Mucosa of stomach (tissue), 1 donor: ENCODE data around the gene PDF.
A peak's percentile ranks its signal among the peaks of the same experiment; 100 is the strongest.
"Not testable (repeated sequence)": the region's sequence is repeated elsewhere in the genome, so short reads cannot be mapped to it uniquely, and the experiment has no call there.

Experiments used
- H3K27me3 ChIP-seq: one replicate; pipeline ENCODE4 v1.7.0; 2013; ENCODE audit warnings: mild to moderate bottlenecking, low read length; ENCODE audit not compliant: control insufficient read depth, insufficient read depth
- H3K36me3 ChIP-seq: one replicate; pipeline ENCODE4 v1.7.0; 2013; ENCODE audit warnings: low read length; ENCODE audit not compliant: control insufficient read depth, insufficient read depth
- H3K4me1 ChIP-seq: one replicate; pipeline ENCODE4 v1.7.0; 2013; ENCODE audit warnings: mild to moderate bottlenecking, low read length; ENCODE audit not compliant: control insufficient read depth, insufficient read depth
- H3K4me3 ChIP-seq: one replicate; pipeline ENCODE4 v1.7.0; 2013; ENCODE audit warnings: low read length
- H3K9ac ChIP-seq: one replicate; pipeline ENCODE4 v1.7.0; 2013; ENCODE audit warnings: mild to moderate bottlenecking, low read length, moderate library complexity
- H3K9me3 ChIP-seq: one replicate; pipeline ENCODE4 v1.7.0; 2013; ENCODE audit warnings: mild to moderate bottlenecking, low read length, moderate library complexity; ENCODE audit not compliant: control insufficient read depth
- donor health status: Pancreatic carcinoma.

Gene PDF

DNA sequence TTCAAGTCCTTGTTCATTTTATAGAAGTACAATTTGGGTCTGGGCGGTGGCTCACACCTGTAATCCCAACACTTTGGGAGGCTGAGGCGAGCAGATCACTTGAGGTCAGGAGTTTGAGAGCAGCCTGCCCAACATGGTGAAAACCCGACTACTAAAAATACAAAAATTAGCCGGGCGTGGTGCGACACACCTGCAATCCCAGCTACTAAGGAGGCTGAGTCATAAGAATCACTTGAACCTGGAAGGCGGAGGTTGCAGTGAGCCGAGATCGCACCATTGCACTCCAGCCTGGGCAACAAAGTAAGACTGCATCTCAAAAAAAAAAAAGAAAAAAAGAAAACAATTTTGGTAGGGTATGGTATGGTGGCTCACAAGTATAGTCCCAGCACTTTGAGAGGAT is 29.7 kb upstream of the PDF start:
- not testable (repeated sequence) for H3K9me3 ChIP-seq, H3K4me1 ChIP-seq, H3K27me3 ChIP-seq, H3K9ac ChIP-seq, H3K36me3 ChIP-seq, H3K4me3 ChIP-seq

DNA sequence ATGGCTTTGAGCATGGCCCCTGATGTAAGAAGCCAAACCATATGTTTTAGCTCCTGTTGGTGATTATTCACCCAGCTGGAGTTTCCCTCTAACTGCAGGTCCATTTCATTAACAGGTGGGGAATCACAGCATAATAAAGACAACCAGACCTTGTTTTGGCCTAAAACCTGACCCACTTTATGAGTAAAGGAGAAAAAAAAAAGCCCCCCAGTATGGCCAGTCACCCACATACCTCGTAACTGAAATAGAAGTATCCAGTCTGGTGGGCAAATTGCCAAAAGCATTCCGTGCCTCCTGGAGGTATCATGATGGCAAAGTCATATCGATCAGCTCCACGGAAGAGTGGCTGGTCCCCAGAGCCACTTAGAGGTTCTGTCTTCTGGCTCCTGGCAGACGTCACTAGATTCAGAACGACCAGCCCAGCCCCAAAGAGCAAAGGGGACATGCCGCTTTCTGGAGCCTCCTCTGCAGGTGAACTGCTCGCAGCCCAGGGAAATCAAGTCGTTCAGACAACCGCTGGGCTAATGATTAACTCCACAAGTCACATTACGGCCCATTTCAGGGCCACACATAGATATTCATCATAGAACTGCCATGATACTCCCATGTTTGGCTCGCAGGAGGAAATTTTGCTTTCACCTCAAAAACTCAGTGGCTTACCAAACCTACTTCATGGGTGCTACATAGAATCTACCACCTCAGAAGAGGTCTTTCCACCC is 21.1 kb upstream of the PDF start, which contains the start of gene TMED6:
Gene TMED6, minus strand, starts transcription at position 478 of the 719 bp plus-strand sequence. Its CDS starts 33 bp downstream, at position 445.
- Histone ChIP-seq H3K4me3 (no peak within 1 kb of the TSS), H3K36me3 (no peaks in the 10 kb centered on the region), H3K9me3 (no peaks in the 10 kb centered on the region), H3K4me1 (peaks cover 11% of the 10 kb centered on the region), H3K27me3 (no peaks in the 10 kb centered on the region), H3K9ac (peak within 1 kb of the TSS; percentile 19)

- peaks cover 11% of the 10 kb centered on the region for H3K4me1 ChIP-seq
- H3K9ac ChIP-seq: no peak overlapping the region
- H3K36me3 ChIP-seq: no peaks in the 10 kb centered on the region
- no peaks in the 10 kb centered on the region for H3K9me3 ChIP-seq
- no peak overlapping the region for H3K4me3 ChIP-seq
- H3K27me3 ChIP-seq: no peaks in the 10 kb centered on the region
Observed at GRCh38 chr16:69350536-69351133, 20.2 kb upstream of the PDF start.

GRCh38 chr16:69349536-69349935 is 19.1 kb upstream of the PDF start:
- Histone ChIP-seq H3K9ac (no peak overlapping the region), H3K27me3 (no peaks in the 10 kb centered on the region), H3K4me1 (peaks cover 11% of the 10 kb centered on the region), H3K9me3 (no peaks in the 10 kb centered on the region), H3K4me3 (no peak overlapping the region), H3K36me3 (no peaks in the 10 kb centered on the region)

GRCh38 chr16:69348222-69348621 is 17.8 kb upstream of the PDF start:
- Histone ChIP-seq H3K27me3 (no peaks in the 10 kb centered on the region), H3K9me3 (no peaks in the 10 kb centered on the region), H3K4me1 (peaks cover 11% of the 10 kb centered on the region), H3K9ac (no peak overlapping the region), H3K36me3 (no peaks in the 10 kb centered on the region), H3K4me3 (no peak overlapping the region)

GRCh38 chr16:69346683-69347082 is 16.3 kb upstream of the PDF start:
- no peaks in the 10 kb centered on the region for H3K9me3 ChIP-seq
- H3K4me1 ChIP-seq: peaks cover 11% of the 10 kb centered on the region
- no peak overlapping the region for H3K9ac ChIP-seq
- no peak overlapping the region for H3K4me3 ChIP-seq
- no peaks in the 10 kb centered on the region for H3K36me3 ChIP-seq
- no peaks in the 10 kb centered on the region for H3K27me3 ChIP-seq

DNA sequence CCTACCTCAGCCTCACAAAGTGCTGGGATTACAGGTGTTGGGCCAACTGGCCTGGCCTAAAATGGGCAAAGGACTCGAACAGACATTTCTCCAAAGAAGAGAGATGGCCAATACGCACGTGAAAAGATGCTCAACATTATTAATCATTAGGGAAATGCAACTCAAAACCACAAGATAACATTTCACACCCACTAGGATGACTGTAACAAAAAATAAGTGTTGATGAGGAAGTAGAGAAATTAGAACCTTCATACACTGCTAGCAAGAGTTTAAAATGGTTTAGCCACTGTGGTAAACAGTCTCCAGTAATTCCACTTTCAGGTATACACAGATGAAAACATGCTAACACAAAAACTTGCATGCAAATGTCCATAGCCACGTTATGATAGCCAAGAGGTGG is 15.5 kb upstream of the PDF start:
- H3K36me3 ChIP-seq: no peaks in the 10 kb centered on the region
- H3K9me3 ChIP-seq: no peaks in the 10 kb centered on the region
- no peaks in the 10 kb centered on the region for H3K27me3 ChIP-seq
- H3K4me1 ChIP-seq: peaks cover 11% of the 10 kb centered on the region
- H3K9ac ChIP-seq: no peak overlapping the region
- no peak overlapping the region for H3K4me3 ChIP-seq

- Histone ChIP-seq H3K27me3 (no peaks in the 10 kb centered on the region), H3K36me3 (no peaks in the 10 kb centered on the region), H3K4me1 (no peaks in the 10 kb centered on the region)
Observed at GRCh38 chr16:69344171-69344570, 13.8 kb upstream of the PDF start.

DNA sequence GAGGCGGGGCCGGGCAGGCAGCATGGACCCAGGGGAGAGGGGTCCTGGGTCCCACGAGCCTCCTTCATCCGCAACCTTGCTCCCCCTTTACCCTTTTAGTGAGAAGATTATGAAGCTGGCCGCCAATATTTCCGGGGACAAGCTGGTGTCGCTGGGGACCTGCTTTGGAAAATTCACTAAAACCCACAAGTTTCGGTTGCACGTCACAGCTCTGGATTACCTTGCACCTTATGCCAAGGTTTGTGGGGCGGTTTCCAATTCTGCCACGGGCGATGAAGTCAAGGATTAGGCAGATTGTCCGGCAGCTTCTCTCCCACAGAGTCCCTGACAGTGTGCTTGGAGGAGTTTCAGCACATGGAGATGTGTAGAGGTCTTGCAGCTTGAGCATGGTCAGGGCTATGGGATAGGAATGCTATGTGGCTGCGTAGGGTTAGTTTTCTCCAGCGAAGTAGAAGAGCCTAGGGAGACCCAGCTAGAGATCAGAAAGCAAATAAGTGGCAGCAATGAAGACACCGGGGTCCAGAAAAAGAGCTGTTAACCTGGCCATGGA is 9.8 kb upstream of the PDF start:
- H3K9me3 ChIP-seq: no peaks in the 10 kb centered on the region
- no peaks in the 10 kb centered on the region for H3K36me3 ChIP-seq
- H3K27me3 ChIP-seq: no peaks in the 10 kb centered on the region

More at GRCh38 chr16:69344171-69344570, 13.8 kb upstream of the PDF start:
- no peak overlapping the region for H3K4me3 ChIP-seq
- H3K9me3 ChIP-seq: no peaks in the 10 kb centered on the region
- H3K9ac ChIP-seq: no peak overlapping the region

DNA sequence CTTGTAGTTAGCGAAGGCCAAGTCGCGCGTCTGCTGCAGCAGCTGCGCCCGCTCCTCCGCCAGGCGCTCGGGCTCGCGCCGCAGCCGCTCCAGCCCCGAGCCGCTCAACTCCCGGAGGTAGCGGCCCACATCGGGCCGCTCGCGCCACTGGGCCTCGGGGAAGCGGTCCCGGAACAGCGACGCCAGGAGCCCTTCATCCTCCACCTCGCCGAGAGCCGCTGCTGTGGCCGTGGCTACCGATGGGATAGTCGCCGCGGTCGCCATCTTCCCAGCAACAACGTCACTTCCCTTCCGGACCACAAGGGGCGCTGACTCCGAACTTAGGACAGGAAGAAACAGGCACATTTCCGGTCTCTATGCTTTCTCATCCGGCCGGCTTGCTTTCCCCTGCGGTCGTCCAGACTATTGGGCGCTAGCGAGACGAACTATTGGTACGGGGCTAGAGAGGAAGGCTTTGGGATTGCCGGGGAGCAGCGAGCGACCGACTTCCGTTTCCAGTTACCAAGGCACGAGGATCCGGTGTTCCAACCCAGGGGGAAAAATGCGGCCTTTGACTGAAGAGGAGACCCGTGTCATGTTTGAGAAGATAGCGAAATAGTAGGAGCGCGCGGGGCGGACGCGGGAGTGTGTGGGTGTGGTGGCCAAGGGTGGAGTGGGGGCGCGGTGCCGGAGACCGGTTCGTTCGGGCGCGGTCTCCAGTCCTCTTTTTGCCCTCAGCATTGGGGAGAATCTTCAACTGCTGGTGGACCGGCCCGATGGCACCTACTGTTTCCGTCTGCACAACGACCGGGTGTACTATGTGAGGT is 9.1 kb upstream of the PDF start, which contains the start of the genes COG8 and NIP7:
Gene COG8, minus strand, starts transcription at position 276 of the 806 bp plus-strand sequence. Its CDS starts 12 bp downstream, at position 264.
Gene NIP7, plus strand, starts transcription at position 484 of the 806 bp plus-strand sequence. Its CDS starts 58 bp downstream, at position 542.
- H3K27me3 ChIP-seq: no peaks in the 10 kb centered on the region
- H3K36me3 ChIP-seq: no peaks in the 10 kb centered on the region
- peak within 1 kb of the TSS; percentile 85 for H3K4me3 ChIP-seq
- peak within 1 kb of the TSS; percentile 78 for H3K9ac ChIP-seq
- peaks cover 7% of the 10 kb centered on the region for H3K4me1 ChIP-seq
- no peaks in the 10 kb centered on the region for H3K9me3 ChIP-seq

More for the DNA sequence above, 9.8 kb upstream of the PDF start:
- Histone ChIP-seq H3K9ac (peak overlapping the region; percentile 78), H3K4me3 (peak overlapping the region; percentile 85), H3K4me1 (peaks cover 7% of the 10 kb centered on the region)

DNA sequence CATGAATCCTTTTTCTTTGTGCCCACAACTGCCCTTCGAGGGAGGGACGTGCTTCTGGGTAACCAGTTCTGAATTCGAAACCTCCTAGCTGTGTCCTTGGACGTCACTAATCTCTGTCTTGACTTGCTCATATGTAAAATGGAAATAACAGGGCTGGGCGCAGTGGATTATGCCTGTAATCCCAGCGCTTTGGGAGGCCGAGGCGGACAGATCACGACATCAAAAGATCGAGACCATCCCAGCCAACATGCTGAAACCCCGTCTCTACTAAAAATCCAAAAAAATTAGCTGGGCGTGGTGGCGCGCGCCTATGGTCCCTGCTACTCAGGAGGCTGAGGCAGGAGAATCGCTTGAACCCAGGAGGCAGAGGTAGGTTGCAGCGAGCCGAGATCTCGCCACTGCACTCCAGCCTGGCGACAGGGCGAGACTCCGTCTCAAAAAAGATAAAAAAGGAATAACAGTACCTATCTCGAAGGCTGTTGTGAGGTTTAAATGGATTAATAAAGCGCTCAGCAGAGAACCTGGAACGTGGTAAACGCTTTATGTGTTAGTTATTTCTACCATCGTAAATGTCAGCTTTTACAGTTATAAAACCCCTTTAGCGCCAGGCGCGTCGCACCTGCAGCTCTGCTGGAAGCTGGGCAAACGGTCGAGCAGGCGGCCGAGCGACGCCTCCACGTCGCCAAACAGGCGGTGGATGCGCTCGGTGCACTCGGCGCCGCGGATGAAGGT is 8.3 kb upstream of the PDF start:
- peaks cover 6% of the 10 kb centered on the region for H3K36me3 ChIP-seq
- no peaks in the 10 kb centered on the region for H3K9me3 ChIP-seq
- H3K27me3 ChIP-seq: no peaks in the 10 kb centered on the region
- peaks cover 7% of the 10 kb centered on the region for H3K4me1 ChIP-seq
- peak overlapping the region; percentile 78 for H3K9ac ChIP-seq
- peak overlapping the region; percentile 85 for H3K4me3 ChIP-seq
